Stimulated activated CD8-positive, alpha-beta memory T cell treated with anti-CD3 and anti-CD28 coated beads, Interleukin-7, amount 100 ng/mL, for 4 hours (primary cell): Measurements from ENCODE around the gene APEX1.
"Not testable (repeated sequence)": the region's sequence is repeated elsewhere in the genome, so short reads cannot be mapped to it uniquely, and the experiment has no call there.

ENCODE experiments used
- DNase-seq, 2 donors: peaks; one replicate each; pipeline ENCODE4 v3.0.0-alpha.2; 2020; ENCODE audit warnings: low read depth in 2 of 2

The APEX1 gene

DNA sequence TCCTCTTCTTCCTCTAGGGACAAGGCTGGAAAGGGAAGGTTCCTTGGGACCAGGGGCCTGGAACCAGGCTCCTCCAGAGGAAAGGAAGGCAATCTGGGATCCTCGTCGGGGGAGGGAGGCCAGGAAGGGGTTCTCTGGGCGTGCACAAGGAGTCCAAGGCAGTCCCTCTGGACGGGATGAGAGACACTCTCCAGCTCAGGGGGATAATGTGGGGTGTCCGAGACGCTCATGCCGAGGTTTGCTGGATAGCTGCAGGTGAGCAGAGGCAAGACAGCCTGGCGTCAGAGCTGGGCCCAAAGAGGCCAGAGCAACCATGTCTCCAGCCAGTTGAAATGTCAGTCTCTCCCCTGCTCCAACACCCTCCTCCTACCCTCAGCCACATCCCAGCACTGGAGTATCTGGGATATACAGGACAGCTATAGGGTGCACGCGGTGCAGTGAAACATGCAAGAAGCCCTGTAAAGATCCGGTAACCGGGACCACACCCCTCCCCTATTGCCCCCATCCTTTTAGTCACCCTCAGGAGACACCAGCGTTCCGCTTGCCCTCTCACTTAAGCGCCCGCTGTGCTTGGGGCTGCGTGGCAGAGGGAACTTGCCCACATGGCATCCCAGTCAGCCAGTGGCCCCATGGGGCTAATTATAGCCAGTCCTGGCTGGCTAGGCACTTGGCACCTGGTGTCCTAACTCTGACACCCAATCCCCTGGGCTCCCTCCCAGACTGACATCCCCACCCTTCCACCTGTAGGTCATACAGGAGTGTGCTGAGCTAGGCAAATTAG is 19.3 kb upstream of the APEX1 start, which contains the start of gene KLHL33:
Gene KLHL33 (minus strand): TSS at position 585 of the 781 bp plus-strand sequence. CDS start 355 bp downstream, at position 230.
- no peak for DNase-seq

DNA sequence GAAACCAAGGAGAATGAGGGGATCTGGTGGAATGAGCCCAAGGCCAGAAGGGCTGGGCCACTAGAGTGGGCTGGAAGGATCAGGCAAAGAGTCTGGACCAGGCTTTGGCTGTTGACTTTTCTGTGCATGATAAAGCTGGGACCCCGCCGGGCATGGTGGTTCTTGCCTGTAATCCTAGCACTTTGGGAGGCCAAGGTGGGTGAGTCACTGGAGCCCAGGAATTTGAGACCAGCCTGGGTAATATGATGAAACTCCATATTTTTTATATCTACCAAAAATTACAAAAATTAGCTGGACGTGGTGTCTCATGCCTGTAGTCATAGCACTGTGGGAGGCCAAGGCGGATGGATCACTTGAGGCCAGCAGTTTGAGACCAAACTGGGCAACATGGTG is 18.7 kb upstream of the APEX1 start:
- DNase-seq, result no peak

DNA sequence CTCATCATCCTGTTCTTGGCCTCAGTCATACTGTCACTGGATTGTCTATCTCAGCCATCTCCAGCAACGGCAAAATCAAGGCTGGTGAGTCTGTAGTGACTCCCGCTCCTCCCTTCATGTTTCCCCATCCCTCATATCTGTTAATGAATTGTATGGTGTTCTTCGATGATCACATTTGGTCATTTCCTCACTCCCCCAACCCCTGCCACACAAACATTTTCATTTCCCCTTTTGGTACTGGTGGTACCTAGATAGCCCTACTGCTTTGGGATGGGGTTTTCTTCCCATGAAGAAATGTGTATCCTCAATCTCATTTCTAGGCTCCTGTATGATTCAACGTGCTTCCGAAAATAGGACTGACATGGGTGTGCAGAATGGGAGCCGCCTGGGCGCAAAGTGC is 16.4 kb upstream of the APEX1 start:
- no peak for DNase-seq

- DNase-seq, result no peak
These were observed 14.6 kb upstream of the APEX1 start for GRCh38 chr14:20440465-20440864.

DNA sequence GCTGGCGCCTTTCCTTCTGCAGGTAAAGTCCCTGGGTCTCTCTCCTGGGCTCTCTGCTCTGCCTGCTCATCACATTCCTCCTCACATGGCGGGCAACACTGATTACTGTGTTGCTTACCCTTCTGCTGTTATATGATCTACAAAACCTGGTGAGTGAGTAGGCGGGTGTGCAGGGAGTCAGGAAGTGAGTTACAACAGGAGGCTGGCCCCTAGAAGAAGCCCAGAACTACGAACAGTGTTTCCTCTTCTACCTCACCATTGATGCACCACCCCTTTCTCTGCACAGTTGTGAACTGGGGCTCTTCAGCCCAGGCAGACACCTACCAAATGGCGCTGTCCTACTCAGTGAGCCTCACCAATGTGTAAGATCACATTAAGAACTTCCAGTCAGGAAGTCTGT is 14.1 kb upstream of the APEX1 start:
- no peak for DNase-seq

GRCh38 chr14:20441461-20441860 is 13.6 kb upstream of the APEX1 start:
- DNase-seq, result no peak

DNA sequence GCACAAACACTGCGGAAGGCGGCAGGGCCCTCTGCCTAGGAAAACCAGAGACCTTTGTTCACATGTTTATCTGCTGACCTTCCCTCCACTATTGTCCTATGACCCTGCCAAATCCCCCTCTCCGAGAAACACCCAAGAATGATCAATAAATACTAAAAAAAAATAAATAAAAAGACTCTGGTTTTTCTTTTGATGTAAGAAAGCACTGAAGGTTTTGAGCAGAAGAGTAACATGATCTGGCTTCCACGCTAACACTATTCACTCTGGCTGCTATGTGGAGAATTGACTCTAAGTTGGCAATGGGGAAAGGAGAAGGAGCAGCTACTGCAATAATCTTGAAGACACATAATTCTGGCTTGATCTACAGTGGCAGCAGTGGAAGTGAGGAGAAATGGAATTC is 11.4 kb upstream of the APEX1 start:
- not testable (repeated sequence) for DNase-seq

GRCh38 chr14:20446889-20447288 is 8.1 kb upstream of the APEX1 start:
- no peak for DNase-seq

DNA sequence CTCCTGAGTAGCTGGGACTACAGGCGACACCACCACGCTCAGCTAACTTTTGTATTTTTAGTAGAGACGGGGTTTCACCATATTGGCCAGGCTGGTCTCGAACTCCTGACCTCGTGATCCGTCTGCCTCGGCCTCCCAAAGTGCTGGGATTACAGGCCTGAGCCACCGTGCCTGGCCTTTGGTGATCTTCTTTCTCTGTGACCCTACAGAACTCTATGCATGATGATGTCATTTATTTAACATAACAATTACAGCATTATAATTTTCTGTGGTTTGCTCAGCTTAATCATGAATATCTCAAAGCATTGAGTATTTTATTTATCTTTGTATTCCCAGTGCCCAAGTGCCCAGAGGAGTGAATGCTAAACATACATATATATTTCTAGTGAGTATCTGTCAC is 2.2 kb upstream of the APEX1 start:
- not testable (repeated sequence) for DNase-seq

DNA sequence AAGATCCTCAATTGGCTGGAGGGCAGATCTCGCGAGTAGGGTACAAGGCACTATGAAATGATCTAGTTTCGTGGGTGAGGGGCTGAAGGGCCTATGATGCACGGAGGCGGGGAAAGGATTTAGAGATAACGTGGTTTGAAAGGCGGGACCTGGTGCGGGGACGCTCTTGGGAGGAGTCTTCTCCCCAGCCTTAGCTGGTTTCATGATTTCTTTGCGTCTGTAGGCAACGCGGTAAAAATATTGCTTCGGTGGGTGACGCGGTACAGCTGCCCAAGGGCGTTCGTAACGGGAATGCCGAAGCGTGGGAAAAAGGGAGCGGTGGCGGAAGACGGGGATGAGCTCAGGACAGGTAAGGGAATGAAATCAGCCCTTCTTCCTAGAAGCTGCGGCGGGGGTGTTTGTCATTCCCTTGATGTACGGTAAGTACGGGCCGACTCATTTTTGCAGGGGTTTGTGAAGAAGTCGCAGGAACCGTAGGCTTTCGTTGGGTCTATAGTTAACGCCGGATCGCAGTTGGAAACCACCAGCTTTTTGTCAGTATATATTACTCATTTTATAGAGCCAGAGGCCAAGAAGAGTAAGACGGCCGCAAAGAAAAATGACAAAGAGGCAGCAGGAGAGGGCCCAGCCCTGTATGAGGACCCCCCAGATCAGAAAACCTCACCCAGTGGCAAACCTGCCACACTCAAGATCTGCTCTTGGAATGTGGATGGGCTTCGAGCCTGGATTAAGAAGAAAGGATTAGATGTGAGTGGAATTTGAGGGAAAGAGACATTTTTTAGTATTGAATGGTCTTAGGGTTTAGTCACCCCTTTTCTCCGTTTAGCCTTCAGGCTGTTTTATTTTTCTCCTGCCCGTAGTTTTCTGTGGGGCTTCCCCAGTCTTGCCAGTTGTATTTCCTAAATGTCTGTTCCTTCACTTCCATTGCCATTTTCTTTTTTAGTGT is 602 bp downstream of the APEX1 start:
- peak; percentile 36 to 37 for DNase-seq

GRCh38 chr14:20456971-20457370 is 1.9 kb downstream of the APEX1 start:
- DNase-seq, result no peak

DNA sequence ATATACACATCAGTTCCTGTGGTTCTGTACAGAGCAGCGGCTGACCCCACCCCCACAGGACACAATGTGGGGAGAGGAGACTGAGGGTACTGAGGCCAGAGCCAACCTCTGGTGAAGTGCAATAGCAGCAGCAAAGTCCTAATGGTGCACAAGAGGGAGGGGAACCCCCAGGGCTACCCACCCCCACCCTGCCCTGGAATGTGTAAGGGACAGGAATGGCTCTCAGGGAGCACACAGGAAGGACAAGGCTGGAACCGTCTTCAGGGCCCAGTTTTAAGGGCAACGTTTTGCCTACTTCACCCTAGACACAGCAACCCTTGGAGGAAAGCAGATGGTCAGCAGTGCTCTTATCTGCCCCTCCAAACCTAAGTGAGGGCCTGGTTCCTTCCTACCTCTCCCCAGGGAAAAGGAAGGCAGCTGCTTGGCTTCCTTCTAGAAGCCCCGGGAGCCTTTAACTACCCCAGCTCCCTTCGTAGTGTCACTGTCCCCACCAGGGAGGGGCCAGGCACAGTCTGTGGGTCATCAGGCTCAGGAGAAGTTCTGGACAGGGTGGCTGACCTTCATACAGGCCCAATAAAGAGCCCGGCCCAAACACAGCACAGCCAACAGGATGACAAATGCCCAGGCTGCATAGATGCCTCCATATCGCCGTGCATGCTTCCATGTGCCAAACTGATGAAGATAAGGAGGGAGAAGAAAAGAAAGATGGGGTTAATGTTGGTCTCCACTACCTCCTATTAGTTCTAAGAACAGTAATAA is 3.2 kb downstream of the APEX1 start:
- no peak for DNase-seq

DNA sequence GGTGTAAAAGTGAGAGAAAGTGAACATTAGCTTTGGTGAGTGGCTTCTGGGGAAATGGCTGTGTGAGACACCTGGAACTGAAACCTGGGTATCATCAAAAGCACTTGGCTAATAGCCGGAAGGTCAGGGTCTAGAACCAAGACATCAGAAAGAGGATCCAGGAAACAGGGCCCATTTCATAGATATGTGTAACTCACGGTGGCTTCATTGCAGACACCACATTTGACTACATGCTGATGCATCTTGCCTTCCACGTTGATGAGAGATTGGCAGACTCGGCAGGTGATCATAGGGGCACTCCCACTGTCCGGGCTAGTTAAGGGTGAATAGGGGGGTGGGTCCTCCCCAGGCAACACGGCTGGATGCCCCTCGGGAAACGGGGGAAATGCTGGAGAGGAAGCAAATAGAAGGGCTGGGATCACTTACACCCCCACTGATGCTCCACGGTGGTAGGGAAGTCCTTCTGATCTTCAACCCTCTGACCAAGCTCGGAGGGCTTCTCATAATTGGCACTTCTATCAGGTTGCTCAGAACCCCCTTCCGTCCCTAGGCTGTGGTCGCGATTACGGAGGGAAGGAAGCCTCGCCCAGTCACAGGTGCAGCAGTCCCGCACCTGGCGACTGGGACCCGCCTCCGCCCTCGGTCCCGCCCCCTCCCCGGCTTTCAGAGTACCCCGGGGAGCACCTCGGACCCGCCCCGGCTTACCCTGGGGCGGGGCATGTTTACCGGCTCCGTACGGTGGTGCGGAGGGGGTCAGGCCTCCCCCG is 5.6 kb downstream of the APEX1 start:
- peak in 1 of 2 donors; percentile 46 for DNase-seq

DNA sequence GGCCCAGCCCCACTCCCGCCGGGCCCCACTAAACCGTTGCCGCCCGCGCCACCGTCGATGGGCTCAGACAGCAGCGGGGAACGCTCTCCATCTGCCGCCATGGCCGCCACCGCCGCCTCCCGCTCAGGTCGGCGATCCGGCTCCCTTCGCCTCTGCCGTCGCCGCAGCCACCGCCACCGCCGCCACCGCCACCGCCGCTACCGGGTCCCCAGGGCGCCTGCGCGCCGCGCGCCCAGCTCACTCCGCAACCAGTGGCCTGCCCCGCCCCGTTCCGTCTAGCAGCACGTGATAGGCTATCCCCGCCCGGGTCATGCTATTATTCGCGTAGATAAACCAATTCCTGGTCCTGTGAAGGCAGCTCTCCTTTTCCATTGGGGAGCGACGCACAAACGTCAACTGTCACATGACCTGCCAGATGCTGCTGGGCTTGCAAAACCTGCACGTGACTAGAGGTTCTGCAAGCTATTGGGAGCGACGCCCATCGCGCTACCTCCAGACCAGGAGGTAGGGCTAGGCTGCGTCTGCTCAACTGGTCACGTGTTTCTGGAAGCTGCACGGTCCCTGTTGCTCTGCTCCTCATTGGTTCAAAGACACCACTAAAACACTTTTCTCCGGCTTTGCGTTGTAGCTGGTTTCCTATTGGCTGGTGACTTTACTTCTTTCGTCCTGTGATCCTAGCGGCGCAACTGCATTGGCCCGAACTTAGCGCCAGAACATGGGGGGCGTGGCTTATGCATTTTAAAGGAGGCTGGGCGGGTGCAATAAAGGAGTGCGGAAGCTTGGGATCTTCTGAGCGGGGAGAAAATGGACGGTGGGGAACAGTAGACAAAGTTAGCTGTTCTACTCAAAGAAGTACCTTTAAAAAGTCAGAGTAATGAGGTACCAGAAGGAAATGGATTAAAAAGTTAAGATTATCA is 6.5 kb downstream of the APEX1 start, which contains the start of gene PIP4P1:
Gene PIP4P1 (minus strand): TSS at position 210 of the 917 bp plus-strand sequence. CDS start 109 bp downstream, at position 101.
- peak; percentile 97 for DNase-seq

- DNase-seq, result no peak
These were observed 13.8 kb downstream of the APEX1 start for GRCh38 chr14:20468764-20469241.

DNA sequence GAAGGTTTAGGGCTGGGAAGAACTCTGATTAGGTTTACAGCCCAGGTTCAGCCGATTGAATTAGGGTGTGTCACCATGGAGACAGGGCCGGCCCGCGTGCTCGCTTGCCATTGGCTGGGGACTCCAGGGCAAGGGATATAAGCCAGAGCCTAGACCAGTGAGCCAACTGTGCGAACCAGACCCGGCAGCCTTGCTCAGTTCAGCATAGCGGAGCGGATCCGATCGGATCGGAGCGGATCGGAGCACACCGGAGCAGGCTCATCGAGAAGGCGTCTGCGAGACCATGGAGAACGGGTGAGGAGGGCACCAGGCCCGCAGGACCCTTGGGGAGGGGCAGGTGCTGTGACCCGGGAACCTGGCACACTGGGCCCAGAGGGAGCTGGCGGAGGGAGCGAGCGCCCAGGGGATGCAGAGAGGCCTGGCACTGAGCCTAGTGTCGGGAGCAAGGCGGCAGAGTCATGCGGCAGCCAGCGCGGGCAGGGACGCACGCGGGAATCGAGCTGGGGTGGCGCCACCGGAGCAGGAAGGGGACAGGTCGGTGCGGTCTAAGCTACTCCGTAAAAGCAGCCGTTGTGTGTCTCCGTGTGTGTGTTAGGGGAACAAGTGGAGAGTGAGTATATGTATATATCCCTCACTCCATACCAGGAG is 14.3 kb downstream of the APEX1 start, which contains the start of gene PNP:
Gene PNP (plus strand): TSS at position 165 of the 648 bp plus-strand sequence. CDS start 119 bp downstream, at position 284.
- peak; percentile 78 to 83 for DNase-seq

- peak; percentile 38 to 50 for DNase-seq
These were observed 15.0 kb downstream of the APEX1 start for GRCh38 chr14:20469890-20470602.

DNA sequence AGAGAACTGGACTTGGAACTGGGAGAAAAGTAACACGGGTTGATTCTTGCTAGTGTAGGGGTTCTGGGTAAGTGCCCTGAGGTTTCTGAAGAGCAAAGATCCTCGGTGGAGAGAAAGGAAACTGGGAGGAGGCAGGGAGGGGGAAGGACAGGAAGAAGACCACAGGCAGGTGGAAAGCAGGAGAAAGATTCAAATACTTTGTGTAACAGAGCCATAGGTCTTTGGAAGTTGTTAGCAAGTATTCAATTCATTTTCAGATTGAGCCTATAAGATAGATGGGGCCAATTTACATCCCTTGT is 15.5 kb downstream of the APEX1 start:
- no peak for DNase-seq
